SK-N-MC (cell line): ENCODE measurements around the gene DPP10.

Experiments
- DNase-seq: peaks from one replicate; pipeline ENCODE4 v3.0.0-alpha.2; 2011; ENCODE audit warnings: low read depth, low spot score
- H3K27ac ChIP-seq: fragments of 200-600 bp; sonication (generic); 2 replicates; pipeline ENCODE4 v1.5.1; 2016; ENCODE audit warnings: mixed run types
- H3K36me3 ChIP-seq: fragments of 200-600 bp; sonication (generic); 2 replicates; pipeline ENCODE4 v1.6.1; 2017; ENCODE audit warnings: antibody characterized with exemption, low read length, mixed read lengths; ENCODE audit not compliant: insufficient read depth
- H3K4me3 ChIP-seq: fragments of 200-600 bp; sonication (generic); 2 replicates; pipeline ENCODE4 v1.5.1; 2016
- H3K9ac ChIP-seq: fragments of 200-600 bp; sonication (generic); 2 replicates; pipeline ENCODE4 v1.8.0; 2017; ENCODE audit warnings: mixed run types, mixed read lengths; ENCODE audit not compliant: insufficient read length
- H3K9me3 ChIP-seq: fragments of 200-600 bp; sonication (generic); 2 replicates; pipeline ENCODE4 v1.6.1; 2017; ENCODE audit warnings: low read depth, mild to moderate bottlenecking, antibody characterized with exemption, low read length, moderate library complexity, mixed read lengths
- EZH2 ChIP-seq: fragments of 200-600 bp; sonication (generic); IDR thresholded peaks from one replicate; pipeline ENCODE4 v1.6.1; 2017; ENCODE audit warnings: antibody characterized with exemption
- FOXP2 ChIP-seq: optimal IDR thresholded peaks from 2 replicates; pipeline ENCODE3; 2011; ENCODE audit warnings: mild to moderate bottlenecking, moderate library complexity; ENCODE audit not compliant: insufficient read depth; ENCODE audit errors: extremely low read length, control extremely low read depth
- POLR2AphosphoS5 ChIP-seq: IDR thresholded peaks from 2 replicates; pipeline ENCODE4 v1.6.1; 2012; ENCODE audit warnings: mild to moderate bottlenecking, low read depth, low read length, borderline replicate concordance

Gene DPP10

GRCh38 chr2:115782286-115782685, 1339.8 kb downstream of the DPP10 start:
- no peak overlapping the region for H3K9ac ChIP-seq
- H3K36me3 ChIP-seq, result no peaks in the 10 kb centered on the region
- H3K9me3 ChIP-seq, result no peaks in the 10 kb centered on the region
- TF ChIP-seq POLR2AphosphoS5, result no peak
- no peak overlapping the region for H3K27ac ChIP-seq
- H3K4me3 ChIP-seq, result no peak overlapping the region
- DNase-seq, result no peak

- Histone ChIP-seq H3K9me3 (no peaks in the 10 kb centered on the region), H3K27ac (no peak overlapping the region), H3K4me3 (no peak overlapping the region), H3K36me3 (no peaks in the 10 kb centered on the region), H3K9ac (no peak overlapping the region)
- DNase-seq, result no peak
- TF ChIP-seq FOXP2 (no peak), POLR2AphosphoS5 (no peak)
Measured at GRCh38 chr2:115796078-115796477, 1353.6 kb downstream of the DPP10 start.

- no peak for DNase-seq
- Histone ChIP-seq H3K9ac (no peak overlapping the region), H3K36me3 (no peaks in the 10 kb centered on the region), H3K27ac (no peak overlapping the region), H3K4me3 (no peak overlapping the region), H3K9me3 (no peaks in the 10 kb centered on the region)
- TF ChIP-seq FOXP2 (no peak), EZH2 (no peak), POLR2AphosphoS5 (no peak)
Measured at GRCh38 chr2:115807276-115807675, 1364.8 kb downstream of the DPP10 start.

GRCh38 chr2:115825912-115826311, 1383.5 kb downstream of the DPP10 start:
- H3K9ac ChIP-seq, result no peak overlapping the region
- TF ChIP-seq POLR2AphosphoS5, result no peak
- no peak for TF ChIP-seq EZH2
- no peak for TF ChIP-seq FOXP2
- no peaks in the 10 kb centered on the region for H3K9me3 ChIP-seq
- H3K36me3 ChIP-seq, result no peaks in the 10 kb centered on the region
- H3K27ac ChIP-seq, result no peak overlapping the region
- DNase-seq, result no peak
- no peak overlapping the region for H3K4me3 ChIP-seq

GRCh38 chr2:115833196-115833595, 1390.8 kb downstream of the DPP10 start:
- TF ChIP-seq EZH2 (no peak), POLR2AphosphoS5 (no peak), FOXP2 (no peak)

GRCh38 chr2:115838539-115838938, 1396.1 kb downstream of the DPP10 start:
- TF ChIP-seq FOXP2, result no peak
- no peak for TF ChIP-seq EZH2
- TF ChIP-seq POLR2AphosphoS5, result no peak
- Histone ChIP-seq H3K9ac (no peak overlapping the region), H3K36me3 (no peaks in the 10 kb centered on the region), H3K9me3 (no peaks in the 10 kb centered on the region), H3K27ac (no peak overlapping the region), H3K4me3 (no peak overlapping the region)
- DNase-seq, result no peak

More at GRCh38 chr2:115833196-115833595, 1390.8 kb downstream of the DPP10 start:
- Histone ChIP-seq H3K9me3 (no peaks in the 10 kb centered on the region), H3K27ac (no peak overlapping the region), H3K4me3 (no peak overlapping the region), H3K36me3 (no peaks in the 10 kb centered on the region), H3K9ac (no peak overlapping the region)
- no peak for DNase-seq

GRCh38 chr2:115842306-115842705, 1399.9 kb downstream of the DPP10 start:
- Histone ChIP-seq H3K36me3 (no peaks in the 10 kb centered on the region), H3K9ac (no peak overlapping the region), H3K9me3 (no peaks in the 10 kb centered on the region), H3K27ac (no peak overlapping the region), H3K4me3 (no peak overlapping the region)
- no peak for DNase-seq
- TF ChIP-seq EZH2 (no peak), FOXP2 (no peak), POLR2AphosphoS5 (no peak)

- no peak overlapping the region for H3K9ac ChIP-seq
- H3K4me3 ChIP-seq, result no peak overlapping the region
- H3K36me3 ChIP-seq, result no peaks in the 10 kb centered on the region
- TF ChIP-seq POLR2AphosphoS5 (no peak), EZH2 (no peak), FOXP2 (no peak)
- H3K9me3 ChIP-seq, result no peaks in the 10 kb centered on the region
- no peak overlapping the region for H3K27ac ChIP-seq
- DNase-seq, result no peak
Measured at GRCh38 chr2:115848192-115848591, 1405.8 kb downstream of the DPP10 start.

GRCh38 chr2:115867024-115867423, 1424.6 kb downstream of the DPP10 start:
- no peak for DNase-seq

GRCh38 chr2:115874427-115874826, 1432.0 kb downstream of the DPP10 start:
- H3K36me3 ChIP-seq, result no peaks in the 10 kb centered on the region
- no peak overlapping the region for H3K4me3 ChIP-seq
- no peak for TF ChIP-seq FOXP2
- no peak for TF ChIP-seq EZH2
- TF ChIP-seq POLR2AphosphoS5, result no peak
- H3K9ac ChIP-seq, result no peak overlapping the region
- no peaks in the 10 kb centered on the region for H3K9me3 ChIP-seq
- DNase-seq, result no peak
- no peak overlapping the region for H3K27ac ChIP-seq

More at GRCh38 chr2:115867024-115867423, 1424.6 kb downstream of the DPP10 start:
- no peak overlapping the region for H3K27ac ChIP-seq
- H3K4me3 ChIP-seq, result no peak overlapping the region
- no peaks in the 10 kb centered on the region for H3K9me3 ChIP-seq
- H3K9ac ChIP-seq, result no peak overlapping the region
- TF ChIP-seq POLR2AphosphoS5 (no peak), FOXP2 (no peak), EZH2 (no peak)
- H3K36me3 ChIP-seq, result no peaks in the 10 kb centered on the region
